PC-9 (cell line): ENCODE measurements around the gene TMEM255A.

ENCODE experiments used
- CTCF ChIP-seq: fragments of 200-600 bp; sonication (generic); conservative IDR thresholded peaks from 2 replicates; pipeline ENCODE4 v1.6.1; 2017; ENCODE audit warnings: mixed run types, antibody characterized with exemption, mild to moderate bottlenecking, moderate library complexity
- EZH2 ChIP-seq: fragments of 200-600 bp; sonication (generic); IDR thresholded peaks from 2 replicates; pipeline ENCODE4 v1.8.0; 2017; ENCODE audit warnings: antibody characterized with exemption, low read depth

GRCh38 chrX:120306630-120307029 lies 4.6 kb downstream of the TMEM255A start:
- TF ChIP-seq CTCF, result no peak
- TF ChIP-seq EZH2, result no peak
